Germinal center (tissue), 1 donor: ENCODE measurements around the gene CYP51A1.
"Not testable (repeated sequence)": the region's sequence is repeated elsewhere in the genome, so short reads cannot be mapped to it uniquely, and the experiment has no call there.

ENCODE experiments used
- DNase-seq: peaks from one replicate; pipeline ENCODE4 v3.0.0; 2012; ENCODE audit warnings: mixed read lengths, low spot score

Gene CYP51A1

GRCh38 chr7:92131093-92131492, 3.2 kb downstream of the CYP51A1 start:
- DNase-seq = no peak

GRCh38 chr7:92121681-92122080, 12.6 kb downstream of the CYP51A1 start:
- no peak for DNase-seq

GRCh38 chr7:92119213-92119759, 15.0 kb downstream of the CYP51A1 start:
- no peak for DNase-seq

GRCh38 chr7:92116949-92117348, 17.3 kb downstream of the CYP51A1 start:
- no peak for DNase-seq

GRCh38 chr7:92115821-92116220, 18.5 kb downstream of the CYP51A1 start:
- no peak for DNase-seq

GRCh38 chr7:92110857-92111256, 23.4 kb downstream of the CYP51A1 start:
- DNase-seq = no peak

GRCh38 chr7:92108821-92109220, 25.5 kb downstream of the CYP51A1 start:
- peak; percentile 8 for DNase-seq

GRCh38 chr7:92102862-92103261, 31.4 kb downstream of the CYP51A1 start:
- not testable (repeated sequence) for DNase-seq

GRCh38 chr7:92100534-92100933, 33.7 kb downstream of the CYP51A1 start:
- no peak for DNase-seq

- no peak for DNase-seq
These were observed 38.9 kb downstream of the CYP51A1 start for GRCh38 chr7:92095380-92095779.

GRCh38 chr7:92092210-92092609, 42.1 kb downstream of the CYP51A1 start:
- no peak for DNase-seq

GRCh38 chr7:92088266-92088665, 46.0 kb downstream of the CYP51A1 start:
- no peak for DNase-seq

- not testable (repeated sequence) for DNase-seq
These were observed 50.4 kb downstream of the CYP51A1 start for GRCh38 chr7:92083922-92084321.

- DNase-seq = no peak
These were observed 57.8 kb downstream of the CYP51A1 start for GRCh38 chr7:92076509-92076908.

- DNase-seq = no peak
These were observed 58.7 kb downstream of the CYP51A1 start for GRCh38 chr7:92075455-92076158.

GRCh38 chr7:92072708-92073107, 61.6 kb downstream of the CYP51A1 start:
- no peak for DNase-seq

GRCh38 chr7:92072121-92072520, 62.2 kb downstream of the CYP51A1 start:
- DNase-seq = no peak

GRCh38 chr7:92071032-92071431, 63.2 kb downstream of the CYP51A1 start:
- no peak for DNase-seq

GRCh38 chr7:92064438-92065029, 69.7 kb downstream of the CYP51A1 start:
- no peak for DNase-seq
